ENCODE measurements around the gene LHFPL6.

The LHFPL6 gene

GRCh38 chr13:39462428-39462827 is 140.6 kb downstream of the LHFPL6 start:
- no peak for DNase-seq (ENCODE audit: low read depth)

- no peak for DNase-seq (ENCODE audit: low read depth)
These were observed 141.2 kb downstream of the LHFPL6 start for GRCh38 chr13:39461685-39462266.

- no peak for DNase-seq (ENCODE audit: low read depth)
These were observed 145.7 kb downstream of the LHFPL6 start for GRCh38 chr13:39457274-39457673.

- DNase-seq (ENCODE audit: low read depth) = no peak
These were observed 147.3 kb downstream of the LHFPL6 start for GRCh38 chr13:39455521-39456175.

GRCh38 chr13:39452834-39453233 is 150.2 kb downstream of the LHFPL6 start:
- DNase-seq (ENCODE audit: low read depth) = no peak

- DNase-seq (ENCODE audit: low read depth) = no peak
These were observed 150.6 kb downstream of the LHFPL6 start for GRCh38 chr13:39452417-39452816.

- no peak for DNase-seq (ENCODE audit: low read depth)
These were observed 151.1 kb downstream of the LHFPL6 start for GRCh38 chr13:39451860-39452301.

GRCh38 chr13:39451301-39451700 is 151.7 kb downstream of the LHFPL6 start:
- DNase-seq (ENCODE audit: low read depth) = no peak

- no peak for DNase-seq (ENCODE audit: low read depth)
These were observed 152.8 kb downstream of the LHFPL6 start for GRCh38 chr13:39450176-39450575.

- DNase-seq (ENCODE audit: low read depth) = no peak
These were observed 154.2 kb downstream of the LHFPL6 start for GRCh38 chr13:39448834-39449233.

- DNase-seq (ENCODE audit: low read depth) = no peak
These were observed 156.1 kb downstream of the LHFPL6 start for GRCh38 chr13:39446865-39447264.

- no peak for DNase-seq (ENCODE audit: low read depth)
These were observed 158.1 kb downstream of the LHFPL6 start for GRCh38 chr13:39444866-39445265.

GRCh38 chr13:39433651-39434050 is 169.3 kb downstream of the LHFPL6 start:
- DNase-seq (ENCODE audit: low read depth) = no peak

GRCh38 chr13:39432196-39432595 is 170.8 kb downstream of the LHFPL6 start:
- no peak for DNase-seq (ENCODE audit: low read depth)

GRCh38 chr13:39422845-39423565 is 180.0 kb downstream of the LHFPL6 start:
- no peak for DNase-seq (ENCODE audit: low read depth)

GRCh38 chr13:39419876-39420275 is 183.1 kb downstream of the LHFPL6 start:
- DNase-seq (ENCODE audit: low read depth) = no peak

GRCh38 chr13:39419068-39419467 is 183.9 kb downstream of the LHFPL6 start:
- DNase-seq (ENCODE audit: low read depth) = no peak

GRCh38 chr13:39418424-39418823 is 184.6 kb downstream of the LHFPL6 start:
- no peak for DNase-seq (ENCODE audit: low read depth)

- DNase-seq (ENCODE audit: low read depth) = no peak
These were observed 185.3 kb downstream of the LHFPL6 start for GRCh38 chr13:39417643-39418042.

- no peak for DNase-seq (ENCODE audit: low read depth)
These were observed 185.9 kb downstream of the LHFPL6 start for GRCh38 chr13:39417131-39417530.

- no peak for DNase-seq (ENCODE audit: low read depth)
These were observed 187.8 kb downstream of the LHFPL6 start for GRCh38 chr13:39415008-39415802.

- DNase-seq (ENCODE audit: low read depth) = no peak
These were observed 188.7 kb downstream of the LHFPL6 start for GRCh38 chr13:39414339-39414738.

- DNase-seq (ENCODE audit: low read depth) = no peak
These were observed 191.5 kb downstream of the LHFPL6 start for GRCh38 chr13:39411511-39411910.

All from stimulated activated CD8-positive, alpha-beta memory T cell treated with anti-CD3 and anti-CD28 coated beads, Interleukin-15, amount 100 ng/mL, for 1 hour (primary cell).